WI38 (cell line): ENCODE measurements around the gene FGFR1OP2.

ENCODE experiments used
- H3K4me3 ChIP-seq: 2 replicates; pipeline ENCODE4 v1.5.1; 2011; ENCODE audit warnings: low read depth, mild to moderate bottlenecking, control low read depth, low read length
- CTCF ChIP-seq: IDR thresholded peaks from 2 replicates; pipeline ENCODE4 v1.5.1; 2012; ENCODE audit warnings: low read depth, mild to moderate bottlenecking, control low read depth, low read length

FGFR1OP2 gene

GRCh38 chr12:27012239-27012981 lies 74.1 kb downstream of the FGFR1OP2 start:
- H3K4me3 ChIP-seq: no peak overlapping the region
- TF ChIP-seq CTCF: no peak

- H3K4me3 ChIP-seq: peak overlapping the region; percentile 85
- TF ChIP-seq CTCF: no peak
Observed at GRCh38 chr12:27012982-27013255, 74.6 kb downstream of the FGFR1OP2 start.

GRCh38 chr12:27013611-27014084 lies 75.4 kb downstream of the FGFR1OP2 start:
- H3K4me3 ChIP-seq: peak overlapping the region; percentile 85
- no peak for TF ChIP-seq CTCF

GRCh38 chr12:27014085-27014858 lies 76.0 kb downstream of the FGFR1OP2 start, which contains the start of gene TM7SF3:
Gene TM7SF3, minus strand, starts transcription at chr12:27014384. Its CDS starts 216 bp downstream, at chr12:27014168.
- peak within 1 kb of the TSS; percentile 85 for H3K4me3 ChIP-seq
- TF ChIP-seq CTCF: peak; percentile 95

GRCh38 chr12:27014859-27015729 lies 76.8 kb downstream of the FGFR1OP2 start:
- TF ChIP-seq CTCF: peak; percentile 22; the same call in 1 of the 2 replicates
- peak overlapping the region; percentile 85 for H3K4me3 ChIP-seq

- H3K4me3 ChIP-seq: no peak overlapping the region
- TF ChIP-seq CTCF: no peak
Observed at GRCh38 chr12:27015730-27016076, 77.4 kb downstream of the FGFR1OP2 start.
